Measurements from ENCODE around the gene DNAH10. TPM values are rescaled to one million over a fixed set of nuclear protein-coding genes. Genes with fewer than 3 reads are reported as not detected.

DNAH10 gene
- polyA plus RNA-seq, 3 donors from 2014 or later, result 0.02 to 0.24 (median 0.16) TPM

DNA sequence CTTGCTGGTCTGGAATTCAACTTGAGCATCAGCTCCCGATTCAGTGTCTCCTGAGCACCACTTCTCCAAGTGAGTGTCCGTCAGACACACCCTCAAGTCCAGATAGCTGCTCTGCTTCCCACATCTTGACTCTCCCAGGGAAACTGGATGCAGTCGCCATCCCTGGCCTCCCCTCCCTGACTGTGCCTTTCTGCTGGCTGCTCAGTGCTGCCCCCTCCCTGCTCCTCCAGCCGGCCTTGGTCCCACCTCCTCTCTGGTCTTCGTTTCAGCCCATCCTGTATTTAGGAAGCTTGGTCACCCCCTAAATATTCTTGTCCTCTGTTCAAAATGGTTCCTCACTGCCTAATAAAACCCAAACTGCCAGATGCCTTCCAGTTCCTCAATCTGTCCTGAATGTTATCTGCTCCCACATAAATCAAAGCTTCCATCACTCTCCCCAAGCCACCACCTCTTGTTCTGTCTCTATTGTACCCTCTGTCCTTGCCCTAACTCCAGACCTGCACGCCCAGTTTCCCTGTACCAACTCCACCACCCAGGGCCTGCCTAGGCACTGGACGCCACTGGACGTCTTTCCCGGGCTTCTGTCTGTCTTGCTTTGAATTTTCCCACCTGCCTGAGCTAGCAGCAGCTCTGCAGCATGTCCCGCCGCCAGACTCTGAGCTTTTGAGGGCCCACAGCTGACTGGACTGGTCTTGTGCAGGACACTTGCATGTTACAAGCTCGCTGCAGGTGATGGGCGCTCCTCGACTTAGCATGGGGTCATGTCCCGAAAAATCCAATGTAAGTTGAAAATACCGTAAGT is 176.8 kb downstream of the DNAH10 start:
- Mint-ChIP-seq H3K27me3 (ENCODE audit: low read depth in 3 of 3) (peaks cover 7 to 16% (median 10%) of the 10 kb centered on the region in 3 donors), H3K36me3 (peaks cover 21 to 30% (median 29%) of the 10 kb centered on the region in 3 donors), H3K4me3 (peak overlapping the region; percentile 74 to 95 (median 83)), H3K27ac (peak overlapping the region; percentile 92 to 96 (median 95)), H3K9me3 (no peaks in the 10 kb centered on the region), H3K4me1 (peaks cover 57 to 58% of the 10 kb centered on the region in 2 donors)
- no peak for DNase-seq

GRCh38 chr12:123939716-123940626 is 177.9 kb downstream of the DNAH10 start:
- peaks cover 7 to 13% (median 10%) of the 10 kb centered on the region in 3 donors for H3K27me3 Mint-ChIP-seq (ENCODE audit: low read depth in 3 of 3)
- no peak for DNase-seq
- no peaks in the 10 kb centered on the region for H3K9me3 Mint-ChIP-seq
- H3K27ac Mint-ChIP-seq, result peak overlapping the region in 5 of 6 donors; percentile 55 to 96 (median 95)
- H3K4me3 Mint-ChIP-seq, result peak overlapping the region in 2 of 5 donors; percentile 30 to 88
- peaks cover 26 to 35% (median 34%) of the 10 kb centered on the region in 3 donors for H3K36me3 Mint-ChIP-seq
- peaks cover 46 to 47% of the 10 kb centered on the region in 2 donors for H3K4me1 Mint-ChIP-seq

GRCh38 chr12:123940627-123940966 is 178.5 kb downstream of the DNAH10 start:
- H3K36me3 Mint-ChIP-seq, result peaks cover 26 to 35% (median 34%) of the 10 kb centered on the region in 3 donors
- peak overlapping the region in 5 of 6 donors; percentile 55 to 79 (median 76) for H3K27ac Mint-ChIP-seq
- peaks cover 7 to 13% (median 10%) of the 10 kb centered on the region in 3 donors for H3K27me3 Mint-ChIP-seq (ENCODE audit: low read depth in 3 of 3)
- peak overlapping the region in 1 of 5 donors; percentile 30 for H3K4me3 Mint-ChIP-seq
- H3K4me1 Mint-ChIP-seq, result peaks cover 40 to 42% of the 10 kb centered on the region in 2 donors
- DNase-seq, result no peak
- no peaks in the 10 kb centered on the region for H3K9me3 Mint-ChIP-seq

GRCh38 chr12:123941000-123941399 is 178.9 kb downstream of the DNAH10 start:
- peak overlapping the region in 1 of 6 donors; percentile 53 for H3K27ac Mint-ChIP-seq

GRCh38 chr12:123941624-123942237 is 179.6 kb downstream of the DNAH10 start:
- peaks cover 29 to 36% (median 31%) of the 10 kb centered on the region in 3 donors for H3K36me3 Mint-ChIP-seq
- H3K9me3 Mint-ChIP-seq, result no peaks in the 10 kb centered on the region
- H3K27ac Mint-ChIP-seq, result peak overlapping the region in 3 of 6 donors; percentile 53 to 59 (median 55)
- H3K4me1 Mint-ChIP-seq, result peaks cover 28 to 33% of the 10 kb centered on the region in 2 donors
- H3K27me3 Mint-ChIP-seq (ENCODE audit: low read depth in 3 of 3), result peaks cover 7 to 13% (median 9%) of the 10 kb centered on the region in 3 donors
- no peak overlapping the region for H3K4me3 Mint-ChIP-seq
- no peak for DNase-seq

More at GRCh38 chr12:123941000-123941399, 178.9 kb downstream of the DNAH10 start:
- Mint-ChIP-seq H3K9me3 (no peaks in the 10 kb centered on the region), H3K36me3 (peaks cover 29 to 38% (median 35%) of the 10 kb centered on the region in 3 donors), H3K27me3 (ENCODE audit: low read depth in 3 of 3) (peaks cover 7 to 13% (median 10%) of the 10 kb centered on the region in 3 donors), H3K4me1 (peaks cover 36 to 40% of the 10 kb centered on the region in 2 donors), H3K4me3 (no peak overlapping the region)
- no peak for DNase-seq

DNA sequence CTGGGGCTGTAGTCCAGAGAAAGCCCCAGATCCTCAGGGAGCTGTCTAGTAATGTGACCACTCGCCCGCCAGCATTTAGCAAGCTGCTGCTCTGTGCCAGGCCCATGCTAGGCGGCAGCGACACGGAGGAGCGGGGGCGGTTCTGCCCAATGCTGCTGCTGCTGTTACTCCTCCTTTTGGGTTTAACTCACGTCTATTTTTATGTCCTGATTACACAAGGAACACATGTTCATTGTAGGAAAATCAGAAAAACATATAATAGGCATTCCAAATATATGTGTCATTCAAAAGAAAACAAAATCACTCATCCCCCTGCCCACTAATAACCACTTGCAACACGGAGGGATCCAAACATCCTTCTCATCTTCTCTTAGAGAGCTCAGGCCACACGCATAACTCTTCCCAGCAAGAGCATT is 180.1 kb downstream of the DNAH10 start:
- Mint-ChIP-seq H3K9me3 (no peaks in the 10 kb centered on the region), H3K27me3 (ENCODE audit: low read depth in 3 of 3) (peaks cover 7 to 13% (median 9%) of the 10 kb centered on the region in 3 donors), H3K4me3 (no peak overlapping the region), H3K4me1 (peaks cover 23 to 29% of the 10 kb centered on the region in 2 donors), H3K36me3 (peaks cover 29 to 35% (median 31%) of the 10 kb centered on the region in 3 donors), H3K27ac (peak overlapping the region in 2 of 6 donors; percentile 1 to 33)
- DNase-seq, result no peak

DNA sequence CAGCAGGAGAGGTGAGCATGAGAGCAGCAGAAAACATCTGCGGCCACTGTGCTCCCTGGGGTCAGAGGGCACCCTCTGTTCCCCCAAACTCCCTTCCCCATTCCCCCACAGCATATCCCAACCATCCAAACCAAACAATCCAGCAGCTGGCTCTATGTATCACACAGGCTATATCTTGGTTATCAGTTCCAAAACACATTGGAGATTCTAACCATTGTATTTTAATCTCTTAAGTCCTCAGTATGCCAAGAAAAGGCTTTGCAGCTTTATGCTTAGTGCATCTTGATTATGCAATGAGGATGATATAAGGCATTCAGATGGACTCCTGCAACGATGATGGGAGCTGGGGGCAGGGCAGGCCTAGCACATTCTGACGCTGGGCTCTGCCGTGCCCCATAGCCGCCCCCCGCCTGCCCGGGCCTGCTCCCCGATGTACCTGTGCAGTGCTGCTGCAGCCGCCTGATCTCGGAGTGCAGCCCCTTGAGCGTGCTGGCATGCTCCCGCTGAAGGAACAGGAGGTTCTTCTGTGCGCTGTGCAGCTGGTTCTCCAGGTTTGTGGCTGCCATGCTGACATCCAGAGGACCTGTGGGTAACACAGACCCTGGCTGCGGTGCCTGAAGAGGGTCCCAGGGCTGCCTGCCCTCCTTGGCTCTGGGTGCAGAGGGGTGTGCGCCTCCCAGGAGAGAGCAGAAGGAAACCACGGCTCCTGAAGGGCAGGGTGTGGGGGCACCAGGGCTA is 181.0 kb downstream of the DNAH10 start:
- DNase-seq, result no peak
- Mint-ChIP-seq H3K4me1 (peaks cover 23 to 28% of the 10 kb centered on the region in 2 donors), H3K27me3 (ENCODE audit: low read depth in 3 of 3) (peaks cover 2 to 7% (median 4%) of the 10 kb centered on the region in 3 donors), H3K9me3 (no peaks in the 10 kb centered on the region), H3K4me3 (no peak overlapping the region), H3K27ac (no peak overlapping the region), H3K36me3 (peaks cover 24 to 30% (median 24%) of the 10 kb centered on the region in 3 donors)

DNA sequence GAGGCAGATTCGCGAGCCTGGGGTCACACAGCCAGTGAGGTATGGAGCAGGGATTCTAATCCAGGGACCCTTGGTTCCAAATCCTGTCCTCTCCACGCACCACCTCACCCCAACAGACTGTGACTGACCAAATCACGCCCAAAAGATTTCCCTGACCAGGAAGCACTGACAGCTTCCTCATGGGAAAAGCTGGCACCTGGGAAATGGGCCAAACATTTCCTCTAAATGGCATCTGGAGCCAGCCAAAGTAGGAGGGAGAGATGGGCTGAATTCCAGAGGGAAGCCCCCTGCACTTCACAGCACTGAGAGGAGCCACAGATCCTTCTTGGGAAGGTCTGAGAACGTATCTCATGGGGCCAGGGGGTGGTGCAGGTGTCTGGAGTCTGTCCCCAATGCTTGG is 181.7 kb downstream of the DNAH10 start:
- H3K27me3 Mint-ChIP-seq (ENCODE audit: low read depth in 3 of 3), result peaks cover 0 to under 1% (median 0%) of the 10 kb centered on the region in 3 donors
- H3K36me3 Mint-ChIP-seq, result peaks cover 24 to 30% (median 24%) of the 10 kb centered on the region in 3 donors
- H3K4me1 Mint-ChIP-seq, result peaks cover 22% of the 10 kb centered on the region in 2 donors
- H3K27ac Mint-ChIP-seq, result peak overlapping the region in 1 of 6 donors; percentile 28
- H3K4me3 Mint-ChIP-seq, result no peak overlapping the region
- no peak for DNase-seq
- no peaks in the 10 kb centered on the region for H3K9me3 Mint-ChIP-seq

DNA sequence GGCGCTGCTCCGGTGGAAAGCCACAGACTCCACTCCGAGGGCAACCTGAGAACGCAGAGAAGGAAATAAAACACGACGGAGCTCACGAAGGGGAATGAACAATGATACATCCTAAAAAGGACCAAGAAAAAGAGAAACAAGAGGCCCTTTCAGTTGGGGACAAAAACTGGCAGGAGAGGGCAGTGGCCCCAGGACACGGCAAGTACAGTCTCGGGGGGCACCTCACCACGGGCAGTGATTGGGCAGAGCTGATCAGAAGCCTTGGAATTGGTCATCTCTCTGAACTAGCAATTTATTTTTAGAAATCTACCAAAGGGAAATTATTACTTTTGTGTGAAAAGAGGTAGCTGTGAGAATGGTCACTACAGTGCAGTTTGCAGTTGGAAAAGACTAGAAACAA is 182.6 kb downstream of the DNAH10 start:
- Mint-ChIP-seq H3K4me3 (no peak overlapping the region), H3K27ac (no peak overlapping the region), H3K9me3 (no peaks in the 10 kb centered on the region), H3K27me3 (ENCODE audit: low read depth in 3 of 3) (no peaks in the 10 kb centered on the region), H3K36me3 (peaks cover 24 to 30% (median 24%) of the 10 kb centered on the region in 3 donors), H3K4me1 (peaks cover 14 to 15% of the 10 kb centered on the region in 2 donors)
- no peak for DNase-seq

DNA sequence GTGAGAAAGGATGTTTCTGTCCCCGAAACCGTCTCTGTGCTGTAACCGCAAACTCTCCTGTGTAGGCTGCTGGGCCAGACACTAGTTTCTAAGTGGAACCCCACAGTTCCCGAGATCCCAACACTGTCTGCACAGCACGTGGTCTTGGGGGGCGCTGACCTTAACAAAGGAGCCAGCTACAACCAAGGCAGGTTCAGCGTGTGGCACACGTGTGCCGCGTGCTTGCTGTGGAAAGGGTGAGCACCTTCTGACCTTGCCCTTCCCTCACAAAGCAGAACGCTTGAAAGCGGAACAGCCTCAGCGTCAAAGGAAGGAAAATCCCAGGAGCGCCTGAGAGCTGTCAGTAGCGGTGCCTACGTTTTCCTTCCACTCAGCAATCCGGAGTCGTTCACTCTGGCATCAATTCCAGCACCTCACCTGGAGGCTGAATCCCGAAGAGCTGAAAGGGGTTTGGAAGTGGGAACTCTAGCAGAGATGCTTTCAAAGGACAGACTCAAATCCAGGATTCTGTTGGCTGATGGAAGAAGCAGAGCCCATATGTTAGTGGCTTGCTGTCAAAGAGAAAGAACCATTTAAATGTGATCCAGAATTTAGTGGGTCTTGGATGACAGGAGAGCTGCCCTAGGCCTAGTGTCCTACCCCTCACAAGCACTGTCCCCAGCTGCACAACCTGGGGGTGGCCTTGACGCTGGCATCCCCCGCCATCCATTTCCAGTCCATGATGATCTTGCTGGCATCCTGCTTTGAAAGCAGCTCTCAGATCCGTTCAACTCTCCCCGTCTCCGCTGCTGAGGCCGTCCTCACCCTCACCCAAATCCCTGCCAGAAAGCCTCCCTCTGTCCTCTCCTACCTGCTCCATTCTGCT is 183.4 kb downstream of the DNAH10 start:
- Mint-ChIP-seq H3K4me1 (peaks cover 11 to 15% of the 10 kb centered on the region in 2 donors), H3K27ac (peak overlapping the region in 3 of 6 donors; percentile 31 to 63 (median 61)), H3K4me3 (no peak overlapping the region), H3K36me3 (peaks cover 24 to 30% (median 24%) of the 10 kb centered on the region in 3 donors), H3K27me3 (ENCODE audit: low read depth in 3 of 3) (no peaks in the 10 kb centered on the region), H3K9me3 (no peaks in the 10 kb centered on the region)
- no peak for DNase-seq

- Mint-ChIP-seq H3K27ac (peak overlapping the region; percentile 24 to 64 (median 53)), H3K36me3 (peaks cover 24 to 30% (median 24%) of the 10 kb centered on the region in 3 donors)
These were observed 184.0 kb downstream of the DNAH10 start for GRCh38 chr12:123946152-123946515.

More at GRCh38 chr12:123946152-123946515, 184.0 kb downstream of the DNAH10 start:
- Mint-ChIP-seq H3K4me1 (peaks cover 10 to 15% of the 10 kb centered on the region in 2 donors), H3K4me3 (no peak overlapping the region), H3K27me3 (ENCODE audit: low read depth in 3 of 3) (no peaks in the 10 kb centered on the region), H3K9me3 (no peaks in the 10 kb centered on the region)
- no peak for DNase-seq

Data from immature natural killer cell (primary cell).